Hindlimb muscle (tissue), 1 donor: ENCODE measurements around the gene DGAT2L6. TPM values are rescaled to one million over a fixed set of nuclear protein-coding genes. Genes with fewer than 3 reads are reported as not detected.
"Not testable (repeated sequence)": the region's sequence is repeated elsewhere in the genome, so short reads cannot be mapped to it uniquely, and the experiment has no call there.

Source experiments
- DNase-seq: peaks from one replicate; pipeline ENCODE4 v3.0.0-alpha.2; 2013
- polyA plus RNA-seq: library from polyadenylated mRNA; unstranded; fragments of 120-200 nt; gene quantifications from one replicate; pipeline ENCODE4 v1.2.1, GENCODE V29; 2013; ENCODE audit not compliant: insufficient read length

The DGAT2L6 gene
- polyA plus RNA-seq, 1 donor, result not detected

- DNase-seq, result peak; percentile 1
Observed at GRCh38 chrX:70196961-70197720, 19.9 kb downstream of the DGAT2L6 start.

DNA sequence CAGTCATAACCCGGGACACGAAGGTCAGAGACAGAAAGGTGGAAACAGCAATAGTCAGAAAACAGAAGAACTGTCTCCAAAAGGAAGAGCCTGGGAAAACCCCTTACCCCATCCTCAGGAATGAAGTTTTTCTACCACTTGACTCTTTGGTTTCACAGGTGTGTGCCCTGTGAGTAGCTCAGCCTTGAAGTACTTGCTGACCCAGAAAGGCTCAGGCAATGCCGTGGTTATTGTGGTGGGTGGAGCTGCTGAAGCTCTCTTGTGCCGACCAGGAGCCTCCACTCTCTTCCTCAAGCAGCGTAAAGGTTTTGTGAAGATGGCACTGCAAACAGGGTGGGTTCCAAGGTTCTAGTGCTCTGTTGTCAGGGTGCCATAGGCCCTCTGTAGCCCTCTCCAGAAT, 24.4 kb downstream of the DGAT2L6 start:
- DNase-seq, result no peak

- DNase-seq, result no peak
Observed at GRCh38 chrX:70208479-70208878, 31.2 kb downstream of the DGAT2L6 start.

- not testable (repeated sequence) for DNase-seq
Observed at GRCh38 chrX:70209570-70209969, 32.3 kb downstream of the DGAT2L6 start.

DNA sequence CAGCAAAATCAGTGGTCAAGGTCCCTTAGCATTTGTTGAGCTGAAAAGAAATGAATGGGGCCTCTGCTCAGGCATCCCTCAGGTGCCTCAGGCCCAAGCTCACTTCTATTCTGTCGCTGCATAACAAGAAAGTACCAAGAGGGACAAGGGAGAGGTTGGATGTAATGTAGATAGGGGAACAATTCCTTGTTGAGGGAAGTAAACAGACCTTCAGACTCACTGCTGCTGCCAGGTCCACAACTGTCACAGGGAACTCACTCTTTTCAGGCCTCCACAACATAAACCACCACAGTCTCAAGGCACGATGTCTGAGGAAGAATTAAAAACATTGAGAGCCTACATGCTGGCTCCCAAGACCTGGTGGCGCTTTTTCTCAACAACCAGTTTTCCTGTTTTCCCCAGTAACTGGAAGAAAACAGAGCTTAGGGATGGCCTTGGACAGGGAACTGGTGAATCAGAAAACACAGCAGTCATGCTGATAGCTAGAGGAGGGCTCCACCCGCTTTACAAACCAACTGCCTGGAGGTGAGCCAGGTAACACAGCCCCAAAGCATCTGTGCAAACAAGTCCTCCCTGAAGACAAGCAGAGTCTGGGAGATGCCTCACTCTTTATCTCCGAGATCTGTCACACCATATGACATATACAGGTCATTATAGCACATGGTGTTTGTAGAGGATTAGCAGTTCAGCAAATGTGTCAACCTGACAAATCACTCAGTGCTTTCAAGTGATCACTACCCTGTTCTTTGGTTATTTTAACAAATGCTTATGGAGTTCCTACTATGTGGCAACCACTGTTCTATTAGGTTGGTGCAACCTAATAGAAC, 42.9 kb downstream of the DGAT2L6 start:
- no peak for DNase-seq

DNA sequence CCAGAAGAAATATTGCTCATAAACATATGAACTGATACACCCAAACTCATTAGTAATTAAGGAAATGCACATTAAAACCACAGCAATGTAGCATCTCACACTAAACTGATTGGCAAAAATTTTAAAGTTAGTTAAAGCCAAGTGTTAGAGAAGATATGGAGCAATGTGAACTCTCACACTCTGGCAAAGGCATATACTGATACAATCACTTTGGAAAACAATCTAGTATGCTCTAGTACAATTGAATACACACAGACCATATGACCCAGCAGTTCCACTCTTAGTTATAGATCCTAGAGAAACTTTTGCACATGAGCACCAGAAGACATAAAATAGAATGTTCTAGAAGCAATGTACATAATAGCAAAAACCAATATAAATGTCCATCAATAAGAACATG, 48.8 kb downstream of the DGAT2L6 start:
- DNase-seq, result no peak

- no peak for DNase-seq
Observed at GRCh38 chrX:70226687-70227086, 49.4 kb downstream of the DGAT2L6 start.

DNA sequence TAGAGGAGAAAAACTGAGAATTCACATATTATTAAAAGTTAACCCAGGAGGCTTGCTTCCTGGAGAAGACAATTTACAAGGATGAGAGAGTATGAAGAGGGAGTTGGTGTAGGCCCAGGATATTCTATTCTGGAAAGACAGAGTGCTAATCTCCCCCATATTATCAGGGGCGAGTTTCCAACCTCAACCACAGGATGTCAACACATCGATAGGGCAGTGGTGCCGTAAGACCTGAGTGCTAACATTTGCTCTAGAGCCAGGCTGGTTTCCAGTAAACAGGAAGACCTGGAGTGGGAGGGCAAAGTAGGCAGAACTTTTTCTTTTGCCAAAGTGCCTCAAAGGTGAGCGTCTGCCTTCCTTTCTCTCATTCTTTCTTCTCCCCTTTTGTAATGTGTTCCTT, 54.4 kb downstream of the DGAT2L6 start:
- no peak for DNase-seq

DNA sequence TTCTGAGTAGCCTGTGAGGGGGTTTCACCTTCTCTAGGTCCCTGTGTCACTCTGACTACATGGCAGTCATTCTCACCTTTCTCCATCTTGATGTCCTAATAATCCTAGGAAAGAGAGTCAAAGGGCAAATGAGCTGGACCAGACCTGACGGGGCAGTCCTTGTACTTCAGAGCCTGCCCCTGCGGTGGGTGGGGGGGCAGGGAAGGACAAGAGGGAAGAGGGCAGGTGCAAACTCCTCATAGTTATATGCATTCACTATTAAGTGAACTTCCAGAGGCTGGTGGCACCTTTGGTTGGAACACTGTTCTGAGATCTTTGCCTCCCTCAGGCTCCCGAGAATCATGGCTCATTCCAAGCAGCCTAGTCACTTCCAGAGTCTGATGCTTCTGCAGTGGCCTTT, 57.1 kb downstream of the DGAT2L6 start, which contains the start of gene AWAT1:
Gene AWAT1 (plus strand): TSS at position 301 of the 400 bp plus-strand sequence. CDS start 41 bp downstream, at position 342.
- no peak for DNase-seq

DNA sequence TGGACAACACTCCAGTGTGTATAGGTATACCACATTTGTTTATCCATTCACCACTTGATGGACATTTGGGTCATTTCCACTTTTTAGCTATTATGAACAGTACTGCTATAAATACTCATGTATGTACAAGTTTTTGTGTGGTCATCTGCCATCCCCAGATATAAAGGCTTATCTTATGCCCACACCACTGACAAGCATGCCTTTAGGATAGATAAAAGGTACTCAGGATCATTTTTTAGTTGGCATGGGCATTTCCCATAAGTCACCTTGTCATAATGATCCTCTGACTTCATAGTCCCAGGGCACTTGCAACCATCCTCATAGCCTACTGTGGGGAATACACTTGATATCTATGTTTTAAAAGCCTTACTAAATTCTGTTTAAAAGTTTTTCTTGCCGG, 63.5 kb downstream of the DGAT2L6 start:
- DNase-seq, result no peak

DNA sequence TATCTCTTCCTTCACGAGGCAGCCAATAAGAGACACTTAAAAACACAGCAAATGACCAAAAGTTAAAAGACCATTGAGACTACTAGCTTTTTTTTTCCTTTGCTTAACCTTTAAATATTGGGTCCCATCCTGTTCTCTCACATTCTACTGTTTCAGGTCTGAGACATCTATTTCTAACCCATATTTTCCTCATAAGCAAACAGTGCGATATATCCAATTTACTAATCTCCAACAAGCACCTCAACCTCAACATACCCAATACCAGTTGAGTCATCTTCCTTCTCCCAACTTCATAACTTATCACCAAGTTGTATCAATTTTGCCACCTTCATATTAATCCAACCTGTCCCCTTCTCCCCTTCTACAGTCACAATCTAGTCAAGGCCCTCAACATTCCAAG, 64.2 kb downstream of the DGAT2L6 start:
- DNase-seq, result no peak

DNA sequence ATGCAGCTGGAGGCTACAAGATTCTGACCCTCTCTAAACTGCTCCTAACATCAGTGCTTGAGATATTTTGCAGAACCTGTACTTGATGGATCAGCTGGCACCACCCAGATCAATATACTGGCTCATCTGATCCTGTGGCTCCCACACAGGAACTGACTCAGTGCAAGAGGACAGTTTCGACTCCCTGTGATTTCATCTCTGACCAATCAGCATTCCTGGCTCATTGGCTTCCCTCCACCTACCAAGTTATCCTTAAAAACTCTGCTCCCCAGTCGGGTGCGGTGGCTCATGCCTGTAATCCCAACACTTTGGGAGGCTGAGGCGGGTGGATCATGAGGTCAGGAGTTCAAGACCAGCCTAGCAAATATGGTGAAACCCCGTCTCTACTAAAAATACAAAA, 66.3 kb downstream of the DGAT2L6 start:
- not testable (repeated sequence) for DNase-seq

- DNase-seq, result no peak
Observed at GRCh38 chrX:70244881-70245280, 67.6 kb downstream of the DGAT2L6 start.

GRCh38 chrX:70247252-70247651, 70.0 kb downstream of the DGAT2L6 start:
- no peak for DNase-seq

GRCh38 chrX:70252491-70252890, 75.2 kb downstream of the DGAT2L6 start:
- no peak for DNase-seq

DNA sequence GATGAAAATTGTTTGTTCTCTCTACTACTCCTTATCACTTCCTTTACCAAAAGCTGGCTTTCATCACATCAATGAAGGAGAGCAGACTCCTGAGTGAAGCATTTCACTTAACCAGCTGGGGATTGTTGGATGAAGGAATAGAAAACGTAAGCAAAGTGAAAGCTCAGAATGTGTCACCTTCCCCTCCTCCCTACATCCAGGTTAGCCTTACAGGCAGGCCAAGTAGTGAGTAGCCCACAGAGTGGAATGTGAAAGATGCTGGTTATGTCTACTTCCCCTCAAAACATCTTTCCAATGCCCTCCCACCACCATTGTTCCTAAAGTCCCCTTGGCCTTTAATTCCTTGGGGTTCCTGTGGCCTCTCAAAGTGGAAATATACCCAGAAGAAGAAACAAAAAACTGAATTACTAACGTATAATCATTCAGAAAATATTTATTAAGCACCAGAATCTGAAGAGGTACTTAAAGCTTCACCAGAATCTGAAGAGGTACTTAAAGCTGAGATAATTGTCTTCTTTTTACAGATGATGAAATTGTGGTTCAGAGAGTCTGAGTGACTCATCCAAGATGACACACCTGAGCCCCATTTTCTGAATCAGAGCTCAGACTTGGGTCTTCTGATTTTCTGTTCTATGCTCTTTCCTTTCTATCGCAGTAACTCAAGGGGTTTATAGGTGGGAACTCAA, 76.2 kb downstream of the DGAT2L6 start:
- DNase-seq, result no peak

DNA sequence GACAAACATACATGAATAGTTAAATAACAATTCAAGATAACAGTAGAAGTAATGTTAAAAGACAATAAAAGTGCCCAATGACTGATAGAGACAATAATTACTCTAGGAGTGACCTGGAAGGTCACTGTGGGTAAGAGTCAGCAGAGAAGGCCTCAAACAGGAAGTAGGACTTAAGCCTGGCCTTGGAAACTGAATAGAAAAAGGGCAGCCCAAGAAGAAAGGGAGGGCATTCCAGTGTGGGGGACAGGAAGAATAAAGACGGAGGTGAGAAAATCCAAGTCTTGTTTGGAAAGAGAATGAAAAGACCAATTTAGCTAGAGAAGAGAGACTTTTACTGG, 76.7 kb downstream of the DGAT2L6 start:
- no peak for DNase-seq

- DNase-seq, result no peak
Observed at GRCh38 chrX:70254909-70255308, 77.6 kb downstream of the DGAT2L6 start.

Other genes starting within 250 kb of the DGAT2L6 start
- gene AWAT2, start 127.5 kb upstream of the DGAT2L6 start, polyA plus RNA-seq, result not detected
- not detected for gene OTUD6A, start 115.0 kb upstream of the DGAT2L6 start, polyA plus RNA-seq
- gene IGBP1, start 44.0 kb upstream of the DGAT2L6 start, polyA plus RNA-seq, result 117 TPM
- not detected for gene AWAT1, start 57.2 kb downstream of the DGAT2L6 start, polyA plus RNA-seq
- gene P2RY4, start 82.7 kb downstream of the DGAT2L6 start, polyA plus RNA-seq, result 0.25 TPM
- 0.41 TPM for gene ARR3, start 90.9 kb downstream of the DGAT2L6 start, polyA plus RNA-seq
- gene RAB41, start 104.7 kb downstream of the DGAT2L6 start, polyA plus RNA-seq, result 0.36 TPM
- gene PDZD11, start 112.4 kb downstream of the DGAT2L6 start, polyA plus RNA-seq, result 32.5 TPM
- gene KIF4A, start 112.6 kb downstream of the DGAT2L6 start, polyA plus RNA-seq, result 5.2 TPM
- gene GDPD2, start 245.8 kb downstream of the DGAT2L6 start, polyA plus RNA-seq, result 0.35 TPM